GM21825 (cell line): ENCODE data around the gene G3BP1.
"Not testable (repeated sequence)": the region's sequence is repeated elsewhere in the genome, so short reads cannot be mapped to it uniquely, and the experiment has no call there.

ENCODE experiments used
- ATAC-seq: cut with Tn5 transposase; IDR thresholded peaks from one replicate; pipeline ENCODE4 v1.9.1; 2021; ENCODE audit warnings: mild to moderate bottlenecking, moderate library complexity; ENCODE audit not compliant: unreplicated experiment

G3BP1 gene

DNA sequence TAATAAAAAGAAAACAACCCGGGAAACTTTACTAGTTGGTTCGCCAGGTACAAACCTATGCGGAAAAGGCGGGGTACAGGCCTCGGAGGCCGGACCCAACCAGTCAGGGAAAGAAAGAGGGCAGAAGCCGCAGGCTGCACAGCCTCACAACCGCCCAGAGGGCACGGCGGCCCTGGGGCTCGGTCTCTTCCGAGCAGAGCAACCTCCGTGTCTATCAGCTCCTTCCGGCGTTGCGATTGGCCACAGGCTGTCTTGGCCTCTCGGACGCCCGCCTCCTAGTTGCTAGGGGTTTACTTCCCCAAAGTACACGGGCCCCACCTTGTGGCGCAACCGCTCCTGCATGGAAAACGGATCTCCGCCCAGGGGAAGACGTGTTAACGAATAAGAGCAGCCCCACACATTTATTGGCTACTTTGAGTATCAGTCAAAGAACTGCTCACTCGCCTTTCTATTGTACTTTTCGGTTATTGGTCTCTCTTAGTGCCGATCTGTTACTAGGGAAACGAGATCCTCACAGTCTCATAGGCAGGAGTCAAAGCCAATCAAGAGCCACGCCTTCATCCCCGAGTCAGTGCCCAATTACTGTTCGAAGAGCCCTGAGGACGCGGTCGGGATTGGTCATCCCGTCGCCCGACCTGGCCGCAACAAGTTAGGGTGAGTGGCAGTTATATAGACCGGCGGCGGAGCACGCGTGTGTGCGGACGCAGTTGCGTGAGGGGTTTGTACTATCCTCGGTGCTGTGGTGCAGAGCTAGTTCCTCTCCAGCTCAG, at the start of gene G3BP1:
Gene G3BP1, plus strand, starts transcription at position 696 of the 770 bp plus-strand sequence. CDS start 14,667 bp downstream, outside the sequence.
- ATAC-seq, result peak; percentile 78

DNA sequence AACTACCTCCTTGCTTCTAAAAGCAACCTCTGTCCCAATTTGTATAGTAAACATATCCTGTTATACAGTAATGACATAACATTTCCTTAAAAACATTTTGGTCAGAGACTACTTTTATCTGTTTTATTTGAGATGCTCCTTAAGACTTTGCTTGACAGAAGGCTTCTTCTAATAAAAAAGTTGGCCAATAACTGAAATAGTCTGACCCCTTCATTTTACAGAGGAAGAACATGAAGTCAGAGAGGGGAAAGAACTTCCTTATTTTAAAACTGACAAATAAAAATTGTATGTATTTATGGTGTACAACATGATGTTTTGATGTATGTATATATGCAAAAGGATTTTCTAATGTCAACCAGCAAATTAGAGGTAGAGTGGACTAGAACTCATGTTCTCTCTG, 49.2 kb upstream of the G3BP1 start:
- no peak for ATAC-seq

DNA sequence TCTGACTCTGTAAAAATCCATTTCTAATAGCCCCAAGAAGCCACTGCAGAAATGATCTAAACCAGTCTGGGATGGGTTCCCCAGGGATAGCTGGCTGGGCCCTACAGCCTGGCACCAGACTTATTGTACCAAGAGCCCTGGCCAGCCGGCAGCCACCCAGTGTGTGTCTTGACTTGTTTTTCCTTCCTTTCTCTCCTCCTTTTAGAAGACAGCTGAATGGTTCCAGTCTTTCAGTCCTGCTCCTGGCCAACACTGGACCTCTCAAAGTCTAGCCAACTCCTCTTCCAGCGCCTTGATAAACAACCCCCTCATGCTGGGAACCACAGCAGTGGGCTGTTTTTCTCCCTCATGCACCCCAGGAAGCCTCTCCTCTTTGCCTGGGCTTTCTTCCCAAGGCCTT, 47.4 kb upstream of the G3BP1 start:
- no peak for ATAC-seq

DNA sequence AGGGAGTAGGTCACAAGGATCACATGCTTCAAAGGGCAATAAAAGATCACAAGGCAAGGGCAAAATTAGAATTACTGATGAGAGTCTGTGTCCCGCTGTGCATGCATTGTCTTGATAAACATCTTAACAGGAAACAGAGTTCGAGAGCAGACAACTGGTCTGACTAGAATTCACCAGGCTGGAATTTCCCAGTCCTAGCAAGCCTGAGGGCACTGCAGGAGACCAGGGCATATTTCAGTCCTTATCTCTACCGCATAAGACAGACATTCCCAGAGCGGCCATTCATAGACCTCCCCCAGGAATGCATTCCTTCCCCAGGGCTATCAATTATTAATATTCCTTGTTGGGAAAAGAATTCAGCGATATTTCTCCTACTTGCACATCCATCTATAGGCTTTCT, 42.2 kb upstream of the G3BP1 start:
- ATAC-seq, result not testable (repeated sequence)

DNA sequence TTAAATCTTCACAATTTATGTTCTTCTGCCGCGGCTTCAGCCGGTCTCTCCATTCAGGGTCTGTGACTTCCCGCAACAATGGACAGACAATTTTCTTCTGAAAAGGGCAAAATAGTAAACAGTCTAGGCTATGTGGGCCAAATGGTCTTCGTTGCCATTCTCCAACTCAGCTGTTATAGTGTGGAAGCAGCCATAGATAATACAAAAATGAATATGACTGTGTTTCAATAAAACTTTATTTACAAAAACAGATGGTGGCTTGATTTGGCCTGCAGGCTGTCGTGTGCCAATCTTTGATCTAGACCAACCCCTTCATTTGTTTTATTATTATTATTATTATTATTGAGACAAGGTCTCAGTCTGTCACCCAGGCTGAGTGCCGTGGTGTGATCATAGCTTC, 41.4 kb upstream of the G3BP1 start:
- ATAC-seq, result no peak

DNA sequence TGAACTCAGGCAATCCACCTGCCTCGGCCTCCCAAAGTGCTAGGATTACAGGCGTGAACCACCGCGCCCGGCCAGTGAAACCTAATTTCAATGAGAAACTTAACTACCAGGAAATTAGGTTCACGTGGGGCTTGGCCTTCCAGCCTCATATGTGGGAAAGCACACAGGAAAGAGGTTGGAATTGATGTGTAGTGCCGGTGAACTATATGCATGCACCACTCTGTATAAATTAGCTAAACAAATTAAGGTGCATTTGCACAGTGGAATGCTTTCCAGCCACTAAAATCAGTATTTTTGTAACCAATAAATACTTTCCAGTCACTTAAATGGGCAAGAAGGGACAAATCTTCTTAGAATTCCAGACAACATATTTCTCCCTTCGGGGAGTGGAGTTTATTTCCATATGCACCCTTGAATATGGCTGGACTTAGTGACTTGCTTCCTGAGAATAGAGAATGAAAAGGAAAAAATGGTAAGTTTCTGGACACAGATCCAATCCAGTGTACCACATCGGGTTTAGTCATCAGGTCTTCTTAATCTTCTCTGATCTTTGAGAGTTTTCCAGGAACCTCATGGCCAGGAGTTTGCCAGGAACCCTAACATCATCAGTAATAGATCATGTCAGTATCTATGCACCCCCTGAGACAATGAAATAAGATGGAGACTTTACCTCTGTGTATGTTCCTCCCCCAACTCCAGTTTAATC, 38.2 kb upstream of the G3BP1 start:
- no peak for ATAC-seq

DNA sequence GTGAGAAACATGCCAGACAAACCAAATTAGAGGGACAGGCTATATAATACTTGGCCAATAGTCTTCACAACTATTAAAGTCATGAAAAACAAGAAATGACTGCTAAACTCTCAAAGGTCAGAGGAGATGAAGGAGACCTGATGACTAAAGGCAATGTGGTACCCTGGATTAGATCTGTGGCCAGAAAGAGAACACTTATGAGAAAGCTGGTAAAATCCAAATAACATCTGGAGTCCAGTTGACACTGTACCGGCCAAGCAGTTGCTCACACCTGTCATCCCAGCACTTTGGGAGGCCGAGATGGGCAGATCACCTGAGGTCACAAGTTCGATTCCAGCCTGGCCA, 37.7 kb upstream of the G3BP1 start:
- ATAC-seq, result no peak

DNA sequence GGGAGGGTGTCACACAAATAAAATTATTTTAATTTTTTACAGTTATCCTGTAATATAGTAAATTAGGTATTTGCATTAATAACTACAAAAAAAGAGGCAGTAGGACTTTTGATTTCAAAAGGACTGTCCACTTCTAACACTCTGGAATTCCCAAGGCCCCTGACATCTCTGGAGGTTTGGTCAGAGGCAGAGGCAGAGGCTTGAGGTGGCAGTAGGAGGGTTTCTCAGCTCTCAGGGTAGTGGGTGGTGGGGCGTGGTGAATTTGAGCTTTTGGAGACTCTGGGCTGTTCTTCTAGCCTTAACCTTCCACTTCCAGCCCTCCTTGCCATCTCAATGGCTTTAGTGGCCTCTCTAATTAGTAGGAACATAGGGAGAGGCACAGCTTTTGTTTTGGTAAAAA, 36.1 kb upstream of the G3BP1 start:
- no peak for ATAC-seq

DNA sequence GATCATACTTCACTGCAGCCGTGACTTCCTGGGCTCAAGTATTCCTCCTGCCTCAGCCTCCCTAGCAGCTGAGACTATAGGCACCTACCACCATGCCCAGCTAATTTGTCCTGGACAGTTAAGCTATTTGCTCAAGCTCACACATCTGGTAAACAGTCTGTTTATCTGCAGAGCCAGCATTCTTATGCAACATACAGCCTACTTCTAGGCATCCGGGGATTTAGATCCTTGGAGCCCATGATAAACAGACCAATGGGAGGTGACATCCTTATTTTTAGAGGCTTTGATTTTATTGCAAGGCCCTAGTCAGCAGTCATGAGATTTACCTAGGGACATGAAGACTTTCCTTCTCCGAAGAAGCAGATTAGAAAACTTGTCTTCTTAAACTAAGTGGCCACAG, 34.3 kb upstream of the G3BP1 start:
- ATAC-seq, result no peak

DNA sequence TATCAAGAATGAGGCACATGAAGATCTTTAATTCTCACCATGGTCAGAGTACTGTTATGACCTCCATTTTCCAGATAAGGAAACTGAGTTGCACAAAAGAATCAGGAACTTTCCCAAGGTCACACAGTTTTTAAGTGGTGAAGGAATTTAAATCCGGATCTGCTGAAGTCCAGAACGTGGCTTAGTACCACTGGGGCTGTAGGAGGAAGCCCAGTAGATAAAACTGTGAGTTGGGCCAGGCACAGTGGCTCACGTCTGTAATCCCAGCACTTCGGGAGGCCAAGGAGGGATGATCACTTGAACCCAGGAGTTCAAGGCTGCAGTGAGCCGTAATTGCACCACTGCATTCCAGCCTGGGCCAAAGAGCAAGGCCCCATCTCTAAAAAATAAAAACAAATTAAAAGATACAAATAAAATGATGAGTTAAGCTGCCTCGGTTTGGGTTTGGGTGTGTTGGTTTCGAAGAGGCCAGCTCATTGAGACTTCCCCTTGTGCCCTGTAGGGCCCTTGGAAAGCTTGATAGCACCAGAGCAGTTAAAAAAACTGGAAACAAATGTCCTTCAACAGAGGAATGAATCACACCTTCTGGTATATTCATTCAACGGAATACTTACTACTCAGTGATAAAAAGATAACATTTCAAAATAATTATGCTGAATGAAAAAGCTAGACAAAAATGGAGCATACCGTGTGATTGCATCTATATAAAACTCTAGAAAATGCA, 33.5 kb upstream of the G3BP1 start:
- ATAC-seq, result no peak

DNA sequence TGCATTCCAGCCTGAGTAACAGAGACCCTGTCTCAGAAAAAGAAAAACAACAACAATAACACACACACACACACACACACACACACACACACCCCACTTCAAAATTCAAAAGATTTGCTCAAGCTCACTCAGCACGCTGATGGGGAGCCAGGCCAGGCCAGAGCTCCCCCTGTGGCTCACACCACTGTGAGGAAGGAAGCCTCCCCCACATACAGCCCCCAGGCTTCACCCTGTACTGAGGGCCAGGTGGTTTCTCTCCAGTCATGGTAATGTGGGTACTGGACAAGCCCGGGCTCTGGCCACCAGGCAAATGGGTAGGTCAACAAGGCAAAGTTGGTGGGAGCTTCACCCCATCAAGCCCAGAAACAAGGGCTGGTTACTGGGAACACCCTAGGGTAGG, 32.4 kb upstream of the G3BP1 start:
- ATAC-seq, result no peak

DNA sequence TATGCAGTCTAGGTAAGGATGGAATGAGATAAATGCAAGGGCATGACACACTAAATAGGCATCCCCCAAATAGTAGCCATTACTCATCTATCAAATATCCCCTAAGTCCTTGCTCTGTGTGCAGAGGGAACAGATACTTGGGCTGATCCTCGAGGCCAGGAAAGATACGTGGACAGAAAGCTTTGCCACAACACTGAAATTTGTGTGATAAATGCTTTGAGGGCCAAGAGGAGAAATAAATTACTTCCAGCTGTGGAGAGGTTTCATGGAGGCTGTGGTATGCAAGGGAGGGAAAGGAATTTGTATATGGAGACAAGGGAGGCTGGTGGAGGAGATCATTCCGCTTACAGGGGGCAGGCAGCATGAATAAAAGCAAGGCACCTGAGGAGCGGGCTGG, 31.8 kb upstream of the G3BP1 start:
- ATAC-seq, result no peak

DNA sequence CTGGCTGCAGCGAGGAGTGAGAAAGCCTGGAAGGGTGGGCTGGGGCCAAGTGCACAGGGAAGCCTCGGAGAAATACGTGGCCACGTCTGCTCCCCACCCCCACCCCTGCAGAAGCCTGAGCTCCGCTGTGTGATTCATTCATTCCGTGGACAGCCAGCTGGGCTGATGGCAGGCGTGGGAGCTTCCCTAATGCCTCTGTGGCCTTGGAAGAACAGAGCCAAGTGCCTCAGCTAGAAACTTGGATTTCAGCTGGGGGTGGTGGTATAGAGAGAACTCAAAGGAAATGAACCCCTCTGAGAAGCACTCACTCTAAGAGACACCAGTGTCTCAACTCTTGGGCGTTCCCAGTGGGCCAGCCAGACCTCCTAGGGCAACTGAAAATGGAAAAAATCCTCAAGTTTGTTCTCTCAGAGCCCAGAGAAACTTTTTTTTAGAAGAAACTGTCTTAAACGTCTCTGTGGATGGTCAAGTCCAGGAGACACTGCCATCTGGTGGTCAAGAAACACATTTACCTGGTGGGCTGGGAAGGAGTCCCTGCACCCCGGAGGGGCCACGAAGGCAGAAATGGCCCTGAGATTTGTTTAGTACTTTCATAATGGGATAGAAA, 31.3 kb upstream of the G3BP1 start:
- ATAC-seq, result peak; percentile 61

DNA sequence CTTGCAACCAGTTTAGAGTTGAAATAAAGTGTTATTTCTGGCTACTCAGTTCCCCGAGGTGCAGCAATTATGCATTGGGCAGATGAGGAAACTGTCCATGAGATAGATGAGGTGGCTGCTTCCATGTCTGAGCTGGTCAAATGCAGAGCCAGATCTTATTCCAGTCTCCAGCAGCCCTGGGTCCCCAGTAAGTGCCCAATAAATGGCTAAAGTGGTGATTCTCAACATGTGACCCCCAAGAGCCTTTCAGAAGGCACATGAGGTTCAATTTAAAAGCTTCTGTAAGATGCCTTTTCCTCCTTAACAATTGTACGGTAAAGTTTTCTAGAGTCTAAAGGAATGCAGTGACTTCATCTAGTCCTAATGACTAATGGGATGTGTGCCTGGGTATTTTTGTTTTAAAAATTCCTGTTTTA, 30.8 kb upstream of the G3BP1 start:
- peak; percentile 9 for ATAC-seq

DNA sequence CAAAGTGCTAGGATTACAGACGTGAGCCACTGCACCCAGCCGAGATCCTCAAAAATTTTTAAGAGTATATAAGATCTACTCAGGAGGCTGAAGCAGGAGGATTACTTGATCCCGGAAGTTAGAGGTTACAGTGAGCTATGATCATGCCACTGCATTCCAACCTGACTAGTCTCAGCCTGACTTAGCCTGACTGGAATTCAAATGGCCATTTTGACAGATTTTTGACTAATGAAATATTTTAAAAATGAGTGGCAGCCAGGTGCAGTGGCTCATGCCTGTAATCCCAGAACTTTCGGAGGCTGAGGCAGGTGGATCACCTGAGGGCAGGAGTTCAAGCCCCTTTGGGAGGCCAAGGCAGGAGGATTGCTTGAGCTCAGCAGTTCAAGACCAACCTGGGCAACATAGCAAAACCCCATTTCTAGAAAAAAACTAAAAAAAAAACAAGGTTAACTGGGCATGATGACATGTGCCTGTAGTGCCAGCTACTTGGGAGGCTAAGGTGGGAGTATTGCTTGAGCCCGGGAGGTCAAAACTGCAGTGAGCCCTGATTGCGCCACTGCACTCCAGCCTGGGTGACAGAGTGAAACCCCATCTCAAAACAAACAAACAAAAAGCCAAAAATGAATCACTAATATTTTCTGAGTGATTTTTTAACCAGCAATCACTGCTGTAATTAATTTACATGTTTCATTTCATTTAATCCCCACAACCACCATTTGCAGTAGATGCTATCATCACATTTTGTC, 29.9 kb upstream of the G3BP1 start:
- no peak for ATAC-seq

DNA sequence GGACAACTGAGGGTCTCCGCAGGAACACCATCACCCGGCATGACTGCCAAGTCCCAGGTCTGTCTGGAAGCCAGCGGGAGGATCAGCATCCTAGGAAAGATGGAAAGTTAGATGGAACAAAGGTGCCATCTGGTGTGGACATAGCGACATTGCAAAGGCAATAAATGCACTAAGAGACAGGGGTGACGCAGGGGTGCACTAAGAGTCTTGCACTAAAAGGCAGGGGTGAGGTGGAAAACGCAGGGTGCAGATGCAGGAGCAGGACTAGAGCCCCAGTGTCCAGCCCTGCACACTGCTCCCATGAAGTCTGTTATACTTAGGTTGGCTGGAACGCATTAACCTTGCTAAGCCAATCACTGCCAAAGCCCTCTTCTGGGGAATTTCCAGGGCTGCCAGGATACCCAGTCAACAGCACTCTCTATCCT, 28.9 kb upstream of the G3BP1 start:
- no peak for ATAC-seq

DNA sequence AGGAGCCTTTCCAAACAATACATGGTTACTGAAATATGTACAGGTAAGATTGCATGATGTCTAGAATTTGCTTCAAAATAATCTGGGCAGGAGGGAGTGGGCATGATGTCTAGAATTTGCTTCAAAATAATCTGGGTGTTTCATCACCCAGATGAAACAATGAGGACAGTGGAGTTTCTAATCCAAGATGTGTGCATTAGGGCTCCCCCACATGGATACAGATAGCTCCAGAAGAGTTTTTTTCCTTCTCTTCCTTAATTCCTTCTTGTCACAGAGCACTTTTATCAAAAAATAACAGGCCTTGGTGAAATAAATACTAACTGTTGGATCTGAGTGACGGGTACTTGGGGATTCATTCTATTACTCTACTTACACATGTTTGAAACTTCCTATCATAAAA, 28.2 kb upstream of the G3BP1 start:
- no peak for ATAC-seq

DNA sequence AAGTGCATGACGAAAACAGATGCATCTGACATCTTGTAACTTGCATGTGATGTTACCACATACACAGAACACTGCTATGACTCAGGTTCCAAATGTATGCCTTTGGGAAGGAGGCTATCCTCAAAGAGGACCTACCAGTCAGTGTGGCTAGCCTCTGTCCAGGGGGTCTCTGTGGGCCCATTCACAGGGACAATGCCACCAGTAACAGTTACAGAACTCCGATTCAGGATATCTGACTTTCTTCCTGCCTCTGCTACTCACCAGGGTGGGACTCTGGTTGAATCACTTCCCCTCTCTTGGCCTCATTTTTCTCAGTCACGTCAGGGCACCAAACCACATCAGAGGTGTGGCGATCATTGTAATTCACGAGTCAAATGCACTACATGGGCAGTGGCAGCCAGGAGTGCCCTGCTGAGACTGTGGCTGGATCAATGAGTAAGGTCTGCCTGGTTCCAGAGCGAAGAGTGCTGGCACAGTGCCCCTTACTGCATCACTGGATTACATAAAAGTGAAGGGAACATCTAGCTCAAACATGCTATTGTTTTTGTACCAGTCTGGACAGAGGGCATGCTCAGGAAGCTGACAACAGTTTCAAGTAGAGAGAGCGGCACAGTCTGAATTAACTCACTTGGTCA, 26.6 kb upstream of the G3BP1 start:
- ATAC-seq, result peak; percentile 48

DNA sequence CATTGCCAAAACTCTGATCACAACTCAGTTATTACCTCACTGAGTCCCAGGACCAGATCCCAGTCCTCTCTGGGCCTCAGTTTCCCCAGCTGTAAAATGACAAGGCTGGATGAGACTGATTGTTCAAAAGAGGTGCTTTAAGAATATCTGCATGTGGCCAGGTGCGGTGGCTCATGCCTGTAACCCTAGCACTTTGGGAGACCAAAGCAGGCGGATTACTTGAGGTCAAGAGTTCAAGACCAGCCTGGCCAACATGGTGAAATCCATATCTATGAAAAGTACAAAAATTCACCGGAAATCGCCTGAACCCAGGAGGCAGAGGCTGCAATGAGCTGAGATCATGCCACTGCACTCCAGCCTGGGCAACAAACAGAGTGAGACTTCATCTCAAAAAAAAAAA, 21.6 kb upstream of the G3BP1 start:
- no peak for ATAC-seq

DNA sequence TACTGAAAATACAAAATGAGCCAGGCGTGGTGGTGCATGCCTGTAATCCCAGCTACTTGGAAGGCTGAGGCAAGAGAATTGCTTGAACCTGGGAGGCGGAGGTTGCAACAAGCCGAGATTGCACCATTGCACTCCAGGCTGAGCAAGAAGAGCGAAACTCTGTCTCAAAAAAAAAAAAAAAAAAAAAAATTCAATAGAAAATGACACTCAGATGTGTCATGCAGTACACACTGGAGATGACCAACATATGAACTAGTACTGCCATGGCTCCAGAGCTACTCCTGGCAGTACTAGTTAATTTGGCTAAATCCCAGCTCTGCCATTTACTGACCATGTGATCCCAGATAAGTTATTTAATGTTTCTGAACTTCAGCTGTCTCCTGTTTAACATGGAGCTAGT, 20.7 kb upstream of the G3BP1 start:
- ATAC-seq, result no peak
